Renal pelvis (tissue), 12 donors: Measurements from ENCODE around the gene ZNF304. TPM values are rescaled to one million over a fixed set of nuclear protein-coding genes. Genes with fewer than 3 reads are reported as not detected.

Source experiments
- DNase-seq: peaks from one replicate; pipeline ENCODE4 v3.0.0-alpha.2; 2013
- long read RNA-seq, 16 experiments: transcript quantifications; one replicate each; lab custom pipeline, GENCODE V29; 2026
- polyA plus RNA-seq, 3 donors: library from polyadenylated mRNA; unstranded; fragments of 120-200 nt; gene quantifications; one replicate each; pipeline ENCODE4 v1.2.1, GENCODE V29; 2013; ENCODE audit not compliant: insufficient read length in 3 of 3

The ZNF304 gene
- polyA plus RNA-seq = 10 to 100 TPM; 15.1 to 20.2 (median 17.6) TPM
- long read RNA-seq, donor 1, full-length matches to known transcripts = 3 of 3 reads
- long read RNA-seq, donor 1, partial matches to known transcripts = 0 of 3 reads
- long read RNA-seq, donor 1, other reads (novel, unspliced or antisense) = 0 of 3 reads
- long read RNA-seq, donor 2, full-length matches to known transcripts = 2 of 10 reads
- long read RNA-seq, donor 2, partial matches to known transcripts = 8 of 10 reads
- long read RNA-seq, donor 2, other reads (novel, unspliced or antisense) = 0 of 10 reads
- long read RNA-seq, donor 3, full-length matches to known transcripts = 3 of 3 reads
- long read RNA-seq, donor 3, partial matches to known transcripts = 0 of 3 reads
- long read RNA-seq, donor 3, other reads (novel, unspliced or antisense) = 0 of 3 reads
- long read RNA-seq, donor 4, full-length matches to known transcripts = 3 of 3 reads
- long read RNA-seq, donor 4, partial matches to known transcripts = 0 of 3 reads
- long read RNA-seq, donor 4, other reads (novel, unspliced or antisense) = 0 of 3 reads
- long read RNA-seq, donor 5, full-length matches to known transcripts = 5 of 5 reads
- long read RNA-seq, donor 5, partial matches to known transcripts = 0 of 5 reads
- long read RNA-seq, donor 5, other reads (novel, unspliced or antisense) = 0 of 5 reads
- long read RNA-seq, donor 6, full-length matches to known transcripts = 3 of 3 reads
- long read RNA-seq, donor 6, partial matches to known transcripts = 0 of 3 reads
- long read RNA-seq, donor 6, other reads (novel, unspliced or antisense) = 0 of 3 reads
- long read RNA-seq, donor 7, full-length matches to known transcripts = 6 of 6 reads
- long read RNA-seq, donor 7, partial matches to known transcripts = 0 of 6 reads
- long read RNA-seq, donor 7, other reads (novel, unspliced or antisense) = 0 of 6 reads
- long read RNA-seq, donor 8, full-length matches to known transcripts = 1 of 1 reads
- long read RNA-seq, donor 8, partial matches to known transcripts = 0 of 1 reads
- long read RNA-seq, donor 8, other reads (novel, unspliced or antisense) = 0 of 1 reads
- long read RNA-seq, donor 9, full-length matches to known transcripts = 5 of 5 reads
- long read RNA-seq, donor 9, partial matches to known transcripts = 0 of 5 reads
- long read RNA-seq, donor 9, other reads (novel, unspliced or antisense) = 0 of 5 reads
- long read RNA-seq, donor 10, full-length matches to known transcripts = 3 of 3 reads
- long read RNA-seq, donor 10, partial matches to known transcripts = 0 of 3 reads
- long read RNA-seq, donor 10, other reads (novel, unspliced or antisense) = 0 of 3 reads
- long read RNA-seq, donor 11, full-length matches to known transcripts = 3 of 3 reads
- long read RNA-seq, donor 11, partial matches to known transcripts = 0 of 3 reads
- long read RNA-seq, donor 11, other reads (novel, unspliced or antisense) = 0 of 3 reads
- long read RNA-seq, donor 12, full-length matches to known transcripts = 3 of 3 reads
- long read RNA-seq, donor 12, partial matches to known transcripts = 0 of 3 reads
- long read RNA-seq, donor 12, other reads (novel, unspliced or antisense) = 0 of 3 reads
- long read RNA-seq, donor 13, full-length matches to known transcripts = 2 of 2 reads
- long read RNA-seq, donor 13, partial matches to known transcripts = 0 of 2 reads
- long read RNA-seq, donor 13, other reads (novel, unspliced or antisense) = 0 of 2 reads
- long read RNA-seq, donor 14, full-length matches to known transcripts = 4 of 4 reads
- long read RNA-seq, donor 14, partial matches to known transcripts = 0 of 4 reads
- long read RNA-seq, donor 14, other reads (novel, unspliced or antisense) = 0 of 4 reads
- long read RNA-seq, donor 15, full-length matches to known transcripts = 6 of 6 reads
- long read RNA-seq, donor 15, partial matches to known transcripts = 0 of 6 reads
- long read RNA-seq, donor 15, other reads (novel, unspliced or antisense) = 0 of 6 reads
- long read RNA-seq, donor 16, full-length matches to known transcripts = 4 of 4 reads
- long read RNA-seq, donor 16, partial matches to known transcripts = 0 of 4 reads
- long read RNA-seq, donor 16, other reads (novel, unspliced or antisense) = 0 of 4 reads

DNA sequence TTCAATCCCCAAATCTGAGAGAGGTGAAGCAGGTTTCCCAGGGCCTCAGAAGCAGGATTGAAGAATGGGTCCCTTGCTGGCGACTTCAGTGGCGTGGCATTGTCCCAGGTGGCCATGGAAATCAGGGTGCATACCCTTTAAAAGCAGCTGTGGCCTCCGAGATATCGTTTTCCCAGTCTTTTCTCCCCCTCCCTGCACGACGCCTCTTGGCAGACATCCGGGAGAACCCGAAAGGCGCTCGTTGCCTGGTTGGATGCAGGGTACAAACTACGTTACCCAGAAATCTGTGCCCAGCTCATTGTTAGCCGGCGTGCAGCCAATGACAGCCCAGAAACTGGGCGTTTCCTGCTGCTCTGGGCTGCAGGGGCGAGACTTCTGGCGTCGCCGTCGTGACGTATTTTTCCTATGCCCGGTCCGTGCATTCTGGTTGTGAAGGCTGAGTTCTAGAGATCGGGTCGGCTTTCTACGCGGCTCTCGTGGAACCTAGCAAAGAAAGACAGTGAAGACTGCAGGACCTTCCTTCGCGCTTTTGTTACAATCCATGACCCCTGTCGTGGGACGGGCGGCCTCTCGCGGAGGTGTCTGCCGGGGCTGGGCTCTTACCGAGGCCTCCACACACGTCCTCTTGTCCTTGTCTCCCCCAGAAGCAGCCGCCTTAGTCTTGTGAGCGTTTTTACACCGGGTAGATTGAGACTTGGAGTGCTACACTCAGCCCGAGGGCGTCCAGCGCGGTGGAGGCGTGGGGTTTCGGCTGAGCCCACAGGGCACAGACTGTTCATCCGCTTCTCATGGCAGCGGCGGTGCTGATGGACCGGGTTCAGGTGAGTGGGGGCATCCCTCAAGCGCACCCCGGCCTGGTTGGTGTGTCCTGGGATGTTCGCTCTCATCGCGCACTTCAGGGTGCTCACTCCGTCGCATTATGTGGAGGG, at the start of gene ZNF304:
TSS of gene ZNF304 (plus strand) at position 395 of the 929 bp plus-strand sequence. CDS start at position 789, 394 bp downstream.
- DNase-seq = peak; percentile 95

DNA sequence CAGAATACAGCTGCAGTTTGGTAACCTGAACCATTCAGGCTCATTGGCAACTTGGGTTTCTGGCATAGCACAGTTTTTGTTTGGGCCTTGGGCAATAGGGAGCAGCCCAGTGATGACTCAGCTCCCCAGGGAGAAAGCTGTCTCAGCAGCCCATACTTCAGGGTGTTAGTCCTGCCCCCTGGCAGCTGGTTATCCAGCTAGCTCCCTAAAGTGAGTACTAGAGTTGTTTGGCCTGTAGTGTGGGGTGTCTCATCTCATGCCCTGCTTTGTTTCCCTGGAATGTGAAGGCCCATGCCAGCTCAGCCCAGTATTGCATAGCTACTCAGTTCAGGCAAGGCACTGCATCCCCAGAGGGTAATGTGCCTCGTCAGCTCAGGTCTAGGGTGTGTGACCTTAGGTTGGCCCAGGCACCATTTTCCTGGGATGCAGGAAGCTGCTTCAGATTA, 49.0 kb upstream of the ZNF304 start:
- no peak for DNase-seq

DNA sequence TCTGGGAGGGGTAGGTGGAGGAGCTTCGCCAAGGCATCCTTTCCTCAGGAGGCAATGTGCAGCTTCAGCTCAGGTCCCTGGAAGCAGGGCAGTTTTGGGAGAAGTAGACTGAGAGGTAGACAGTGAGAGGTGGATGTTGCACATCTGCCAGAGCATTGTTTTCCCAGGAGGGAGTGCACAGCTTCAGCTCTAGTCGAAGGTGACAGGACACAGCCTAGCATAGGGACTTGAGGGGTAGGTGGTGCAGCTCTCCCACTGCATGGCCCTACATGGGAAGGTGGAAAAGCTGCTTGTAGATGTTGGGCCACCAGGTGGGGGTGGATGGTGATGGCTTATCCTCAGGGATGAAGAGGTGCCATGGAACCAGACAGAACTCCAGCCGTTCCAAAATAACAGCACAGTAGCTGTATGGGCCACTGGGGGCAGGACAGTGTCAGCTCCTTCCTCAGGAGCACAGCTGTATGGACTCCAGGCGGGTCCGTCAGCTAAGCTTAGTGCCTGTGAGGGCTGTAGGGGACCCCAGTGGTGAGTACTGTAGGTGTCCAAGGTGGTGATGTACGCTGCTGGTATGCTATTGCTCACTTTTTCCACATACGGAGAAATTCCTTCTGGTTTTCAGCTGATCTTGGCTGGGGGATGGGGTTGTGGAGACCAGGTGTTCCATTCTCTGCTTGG, 48.2 kb upstream of the ZNF304 start:
- DNase-seq = no peak

DNA sequence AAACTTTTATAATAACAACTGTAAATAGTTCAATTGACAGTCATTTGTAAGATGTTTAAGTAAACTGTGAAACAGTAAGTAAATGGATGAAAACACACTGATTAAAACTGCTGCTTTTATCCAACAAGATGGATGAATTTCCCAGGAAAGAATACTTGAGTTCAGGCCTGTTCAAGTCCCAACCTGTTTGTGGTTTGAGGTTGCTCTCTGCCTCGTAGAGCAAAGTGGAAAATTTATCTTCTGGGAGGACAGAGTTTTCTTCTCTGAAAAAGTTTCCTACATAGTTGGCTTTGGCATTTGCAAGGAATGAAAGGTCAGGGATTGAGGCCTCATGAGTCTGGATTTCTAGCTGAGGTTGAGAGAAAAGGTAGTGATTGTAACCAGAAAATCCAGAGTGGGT, 46.0 kb upstream of the ZNF304 start:
- DNase-seq = no peak

DNA sequence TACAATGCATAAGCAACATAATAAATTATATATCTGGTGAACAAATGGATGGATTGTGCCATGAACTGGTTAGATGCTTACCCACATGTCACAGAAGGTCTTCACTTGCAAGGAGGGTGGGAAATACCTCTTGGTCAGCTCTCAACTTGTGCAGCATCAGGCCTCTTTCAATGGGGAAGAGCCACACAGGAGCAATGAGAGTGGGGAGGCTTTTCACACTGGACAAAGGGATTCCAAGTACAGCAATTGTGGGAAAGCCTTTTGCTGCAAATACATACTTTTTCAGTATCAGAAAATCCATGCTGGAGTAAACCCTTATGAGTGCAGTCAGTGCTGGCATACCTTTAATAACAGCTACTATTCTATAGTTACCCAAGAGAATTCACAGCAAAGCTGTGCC, 42.6 kb upstream of the ZNF304 start:
- no peak for DNase-seq

DNA sequence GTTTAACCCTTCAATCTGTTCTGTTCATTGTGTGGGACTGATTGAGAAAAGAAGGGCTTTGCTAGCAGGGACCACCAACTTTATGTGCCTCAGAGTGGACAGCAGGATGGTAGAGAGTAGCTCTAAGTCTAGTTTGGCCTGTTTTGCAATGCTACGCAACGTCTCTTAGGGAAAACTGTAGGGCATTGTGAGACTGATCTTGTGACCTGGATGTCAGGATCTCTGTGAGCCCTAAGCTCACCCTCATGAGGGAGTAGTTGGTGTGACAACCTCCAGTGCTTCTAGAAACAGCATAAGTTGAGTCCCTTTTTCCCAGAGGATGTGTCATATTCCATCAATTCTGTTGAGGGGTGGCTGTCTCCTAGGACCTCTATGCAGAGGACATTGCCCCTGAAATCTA, 40.3 kb upstream of the ZNF304 start:
- DNase-seq = no peak

DNA sequence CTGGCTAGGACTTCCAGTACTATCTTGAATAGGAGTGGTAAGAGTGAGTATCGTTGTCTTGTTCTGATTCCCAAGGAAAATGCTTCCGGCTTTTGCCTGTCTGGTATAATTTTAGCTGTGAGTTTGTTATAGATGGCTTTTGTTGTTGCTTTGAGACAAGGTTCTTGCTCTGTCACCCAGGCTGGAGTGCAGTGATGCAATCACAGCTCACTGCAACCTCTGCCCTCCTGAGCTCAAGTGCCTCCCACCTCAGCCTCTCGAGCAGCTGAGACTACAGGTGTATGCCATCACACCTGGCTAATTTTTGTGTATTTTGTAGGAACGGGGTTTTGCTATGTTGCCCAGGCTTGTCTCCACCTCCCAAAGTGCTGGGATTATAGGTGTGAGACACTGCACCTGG, 36.9 kb upstream of the ZNF304 start:
- no peak for DNase-seq

DNA sequence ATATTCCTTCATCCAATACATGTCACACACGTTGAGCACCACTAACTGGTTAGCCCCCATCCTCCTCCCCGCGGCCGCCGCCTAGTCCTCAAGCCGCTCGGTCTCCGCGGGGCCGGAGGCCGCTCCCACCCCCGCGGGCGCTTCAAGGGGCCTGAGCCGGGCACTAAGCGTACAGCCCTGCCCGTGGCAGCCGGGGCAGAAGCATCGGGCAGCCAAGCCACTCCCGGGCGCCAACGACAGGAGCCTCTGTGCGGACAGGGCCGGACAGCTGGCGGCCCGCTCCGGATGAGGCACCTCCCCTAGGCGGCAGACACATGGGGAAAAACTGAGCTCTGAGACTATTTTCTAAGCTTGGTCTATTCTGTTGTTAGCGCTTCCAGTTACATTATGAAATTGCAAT, 33.6 kb upstream of the ZNF304 start:
- no peak for DNase-seq

DNA sequence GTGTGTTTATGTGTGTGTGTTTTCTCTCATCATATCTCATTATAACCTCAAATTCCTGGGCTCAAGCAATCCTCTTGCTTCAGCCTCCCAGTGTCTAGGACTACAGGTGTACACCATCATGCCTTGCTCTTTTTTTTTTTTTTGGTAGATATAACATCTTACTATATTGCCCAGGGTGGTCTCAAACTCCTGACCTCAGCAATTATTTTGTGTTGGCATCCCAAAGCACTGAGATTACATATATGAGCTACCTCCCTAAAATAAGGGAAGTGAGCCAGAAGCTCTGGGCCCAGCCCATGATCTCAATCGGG, 31.2 kb upstream of the ZNF304 start:
- no peak for DNase-seq

DNA sequence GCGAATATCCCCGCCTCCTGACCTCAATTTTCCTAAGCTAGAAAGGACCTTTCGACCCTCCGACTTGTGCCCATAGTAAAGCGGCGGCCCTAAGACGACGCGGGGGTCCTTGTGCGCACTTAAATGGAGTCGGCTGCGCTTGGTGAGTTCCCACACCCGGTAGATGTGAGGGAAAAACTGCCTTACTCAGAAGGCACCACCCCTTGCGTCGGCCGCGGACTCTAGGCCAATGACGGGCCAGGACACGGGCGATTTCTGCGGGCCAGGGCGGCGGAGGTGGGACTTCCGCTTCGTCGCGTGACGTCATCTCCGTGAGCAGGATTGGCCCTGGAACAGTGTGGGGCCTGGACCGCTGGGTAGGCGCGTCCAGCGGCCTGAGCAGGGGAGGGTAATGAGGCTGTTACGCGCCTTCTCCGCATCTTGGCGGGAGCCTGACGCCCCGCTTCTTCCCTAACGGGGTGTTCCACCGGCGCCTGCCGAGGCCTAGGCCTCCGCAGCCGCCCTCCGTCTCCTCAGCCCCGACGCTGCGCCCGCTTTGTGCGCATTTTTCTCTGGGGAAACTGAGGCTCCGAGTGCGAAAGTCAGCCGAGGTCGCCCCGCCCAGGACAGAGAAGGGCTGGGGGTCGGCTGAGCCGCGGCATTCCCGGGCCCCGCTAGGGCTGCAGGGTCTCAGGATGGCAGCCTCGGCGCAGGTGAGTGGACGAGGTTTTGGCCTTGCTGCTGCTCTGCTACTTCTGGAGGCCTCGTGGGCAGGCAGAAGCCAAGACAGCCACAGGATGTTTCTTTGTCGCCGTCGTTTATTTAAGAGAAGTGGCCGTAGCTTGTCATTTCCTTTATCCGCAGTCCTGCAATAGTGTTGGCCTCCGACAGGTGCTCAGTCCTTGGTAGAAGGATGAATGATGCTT, 30.6 kb upstream of the ZNF304 start, which contains the start of gene ZNF543:
TSS of gene ZNF543 (plus strand) at position 293 of the 905 bp plus-strand sequence. CDS start at position 675, 382 bp downstream.
- peak; percentile 96 for DNase-seq

DNA sequence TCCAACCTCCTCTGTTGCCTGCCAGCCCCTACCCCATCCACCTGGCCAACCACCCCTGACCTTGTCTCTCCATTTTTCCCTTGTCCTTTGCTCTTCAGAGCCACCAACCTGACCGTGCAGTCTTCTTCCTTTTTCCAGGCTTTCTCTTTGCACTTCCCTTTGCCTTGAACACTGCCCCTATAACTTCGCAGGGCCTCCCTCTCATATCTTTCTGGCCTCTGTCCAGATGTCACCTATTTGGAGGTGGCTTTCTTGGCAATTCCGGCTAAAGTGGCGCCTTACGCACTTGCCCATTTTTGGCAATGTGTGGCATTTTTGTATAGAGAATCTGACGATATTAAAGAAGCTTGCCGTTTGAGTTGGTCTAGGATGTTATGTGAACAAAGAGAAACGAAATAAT, 30.0 kb upstream of the ZNF304 start:
- DNase-seq = no peak

DNA sequence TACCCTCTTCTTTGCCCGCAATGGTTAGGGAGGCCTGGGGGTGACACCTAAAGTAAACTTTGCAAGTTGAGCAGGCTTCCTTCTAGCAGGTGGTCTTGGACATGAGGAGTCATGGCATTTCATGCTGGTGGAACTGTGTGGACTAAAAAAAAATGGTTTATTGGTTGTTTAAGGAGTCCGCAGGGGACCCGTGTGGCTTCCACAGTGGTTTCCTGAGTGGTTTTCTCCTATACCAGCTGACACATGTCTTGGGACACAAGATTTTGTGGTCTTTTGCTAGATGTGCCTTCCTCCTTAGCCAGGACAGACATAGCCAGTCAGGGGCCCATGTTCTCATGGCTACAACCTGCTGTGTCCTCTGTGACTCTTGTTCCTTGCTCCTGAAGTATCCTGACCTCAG, 29.3 kb upstream of the ZNF304 start:
- no peak for DNase-seq

DNA sequence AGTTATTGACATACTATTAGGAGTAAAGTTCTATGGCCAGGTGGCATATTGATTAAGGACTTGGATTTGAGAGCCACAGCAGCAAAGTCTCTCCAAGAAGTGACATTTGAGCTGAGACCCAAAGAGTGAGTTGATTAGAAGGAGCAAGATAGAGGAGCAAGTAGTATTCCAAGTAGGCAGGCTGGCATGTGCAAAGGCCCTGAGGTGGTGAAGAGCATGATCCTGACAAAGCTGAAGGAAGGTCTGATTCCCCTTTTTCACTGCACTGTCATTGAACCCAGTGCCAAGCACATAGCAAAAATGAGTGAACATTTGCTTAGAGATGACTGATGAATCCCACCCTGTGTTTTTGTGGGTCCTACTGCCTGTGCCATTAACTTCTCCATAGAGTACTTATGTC, 26.1 kb upstream of the ZNF304 start:
- DNase-seq = no peak

DNA sequence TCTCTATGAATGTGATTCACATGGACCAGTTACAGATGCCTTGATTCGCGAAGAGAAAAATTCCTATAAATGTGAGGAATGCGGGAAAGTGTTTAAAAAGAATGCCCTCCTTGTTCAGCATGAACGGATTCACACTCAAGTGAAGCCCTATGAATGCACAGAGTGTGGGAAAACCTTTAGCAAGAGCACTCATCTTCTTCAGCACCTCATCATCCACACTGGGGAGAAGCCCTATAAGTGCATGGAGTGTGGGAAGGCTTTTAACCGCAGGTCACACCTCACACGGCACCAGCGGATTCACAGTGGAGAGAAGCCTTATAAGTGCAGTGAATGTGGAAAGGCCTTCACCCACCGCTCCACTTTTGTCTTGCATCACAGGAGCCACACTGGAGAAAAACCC, 23.1 kb upstream of the ZNF304 start:
- no peak for DNase-seq

DNA sequence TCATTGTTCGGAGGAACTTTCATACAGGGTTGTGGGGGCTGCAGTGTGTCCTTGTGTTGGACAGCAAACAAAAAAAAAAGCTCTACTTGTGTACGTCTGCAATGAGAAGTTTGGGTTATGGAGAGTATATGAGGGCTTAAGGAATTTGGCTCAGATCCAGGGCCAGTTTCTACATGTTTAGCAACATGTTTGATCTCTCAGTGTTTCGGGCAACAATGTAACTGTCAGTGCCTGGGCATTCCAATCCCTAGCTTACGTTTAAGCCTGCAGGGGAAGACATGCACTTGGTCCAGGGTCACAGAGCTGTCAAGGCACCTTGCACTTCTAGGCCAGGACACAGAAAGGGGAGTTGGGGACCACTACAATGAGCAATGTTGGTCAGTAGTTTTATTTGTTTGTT, 16.9 kb upstream of the ZNF304 start:
- DNase-seq = no peak

DNA sequence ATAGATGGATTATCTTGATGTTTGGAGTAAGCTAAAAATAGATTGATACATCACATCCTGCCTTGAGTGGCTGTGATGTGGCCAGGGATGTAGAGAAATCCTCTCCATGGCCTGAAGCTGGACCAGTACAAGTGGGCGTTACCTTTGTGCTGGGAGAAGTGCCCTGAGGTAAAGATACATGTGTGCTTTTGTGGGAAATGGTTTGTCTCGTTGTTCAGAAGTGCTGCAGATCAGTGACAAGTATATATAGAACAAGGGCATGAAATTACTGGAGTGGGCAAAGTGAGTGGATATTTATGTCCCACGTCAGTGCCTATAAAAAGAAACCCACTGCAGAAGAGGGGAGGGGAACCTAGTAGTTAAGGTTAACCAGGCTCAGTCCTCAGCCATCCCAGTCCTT, 12.2 kb upstream of the ZNF304 start:
- DNase-seq = no peak

DNA sequence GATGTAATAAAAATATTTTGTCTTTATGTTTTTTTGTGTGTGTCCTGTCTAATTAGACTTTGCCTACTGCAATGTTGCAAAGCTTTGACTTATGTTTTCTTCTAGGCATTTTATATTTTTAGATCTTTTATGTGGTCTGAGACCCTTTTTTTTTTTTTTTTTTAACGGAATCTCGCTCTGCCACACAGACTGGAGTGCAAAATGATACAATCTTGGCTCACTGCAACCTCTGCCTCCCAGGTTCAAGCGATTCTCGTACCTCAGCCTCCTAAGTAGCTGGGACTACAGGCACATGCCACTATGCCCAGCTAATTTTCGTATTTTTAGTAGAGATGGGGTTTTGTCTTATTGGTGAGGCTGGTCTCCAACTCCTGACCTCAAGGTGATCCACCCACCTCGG, 8.5 kb upstream of the ZNF304 start:
- DNase-seq = no peak
